ENCODE data around the gene NFIB.

The NFIB gene

GRCh38 chr9:14077672-14078071 lies 236.3 kb downstream of the NFIB start:
- DNase-seq (ENCODE audit: low read depth, low spot score) = no peak

DNA sequence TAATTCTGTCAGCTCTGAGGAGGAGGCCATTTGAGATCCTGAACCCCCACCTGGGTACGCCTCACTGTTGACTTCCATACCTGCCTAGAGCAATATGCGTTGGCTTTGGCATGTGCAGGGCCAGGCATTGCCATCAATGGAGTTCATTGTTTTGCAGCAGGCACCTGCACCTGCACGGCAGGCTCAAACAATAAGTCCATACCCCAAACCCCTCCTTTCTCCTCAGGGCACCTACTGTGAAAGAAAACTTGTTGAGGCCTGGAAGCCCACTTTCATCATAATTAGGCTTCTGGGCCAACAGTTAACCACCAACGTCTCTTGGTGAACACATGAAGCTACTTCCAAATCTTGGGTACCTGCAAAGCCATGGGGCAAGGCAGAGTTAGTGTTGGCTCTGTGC lies 238.7 kb downstream of the NFIB start:
- no peak for DNase-seq (ENCODE audit: low read depth, low spot score)

- DNase-seq (ENCODE audit: low read depth, low spot score) = no peak
These were observed 241.1 kb downstream of the NFIB start for GRCh38 chr9:14072850-14073249.

DNA sequence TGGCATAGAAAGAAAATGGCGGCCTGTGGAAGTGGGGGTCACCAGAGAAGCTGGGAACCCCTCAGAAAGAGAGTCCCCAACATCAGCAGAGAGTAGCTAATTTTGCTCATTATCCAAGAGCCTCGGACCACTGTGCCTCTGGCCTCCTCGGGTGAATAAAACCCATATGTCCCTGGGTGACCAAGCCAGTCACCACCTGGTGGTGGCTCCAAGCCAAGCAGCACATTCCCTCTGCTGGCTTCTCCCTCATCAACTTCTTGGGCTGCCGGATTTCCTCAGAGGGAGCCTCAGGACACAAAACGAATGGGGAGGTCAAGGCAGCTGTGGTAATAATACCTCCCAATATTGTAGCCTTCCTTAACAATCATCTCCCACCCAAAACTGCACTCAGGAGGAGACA lies 242.5 kb downstream of the NFIB start:
- no peak for DNase-seq (ENCODE audit: low read depth, low spot score)

DNA sequence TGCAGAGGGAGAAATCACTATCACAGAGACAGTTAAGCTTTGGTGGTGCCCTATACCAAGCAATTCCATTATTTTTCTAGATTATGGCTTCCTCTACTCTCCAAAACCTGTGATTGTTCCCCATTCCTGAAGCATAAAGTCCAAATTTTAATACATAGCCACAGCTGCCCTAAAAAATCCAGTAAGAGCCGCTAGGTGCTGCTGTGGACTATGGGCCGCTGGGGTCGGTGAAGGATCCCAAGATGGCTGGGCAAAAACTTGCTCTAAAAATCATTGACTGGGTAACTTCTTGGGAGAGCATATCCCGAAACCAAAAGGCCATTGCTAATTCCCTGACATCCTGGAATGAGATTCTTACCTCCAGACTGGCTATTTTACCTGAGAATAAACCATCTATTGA lies 245.3 kb downstream of the NFIB start:
- DNase-seq (ENCODE audit: low read depth, low spot score) = no peak

- no peak for DNase-seq (ENCODE audit: low read depth, low spot score)
These were observed 247.1 kb downstream of the NFIB start for GRCh38 chr9:14066831-14067230.

DNA sequence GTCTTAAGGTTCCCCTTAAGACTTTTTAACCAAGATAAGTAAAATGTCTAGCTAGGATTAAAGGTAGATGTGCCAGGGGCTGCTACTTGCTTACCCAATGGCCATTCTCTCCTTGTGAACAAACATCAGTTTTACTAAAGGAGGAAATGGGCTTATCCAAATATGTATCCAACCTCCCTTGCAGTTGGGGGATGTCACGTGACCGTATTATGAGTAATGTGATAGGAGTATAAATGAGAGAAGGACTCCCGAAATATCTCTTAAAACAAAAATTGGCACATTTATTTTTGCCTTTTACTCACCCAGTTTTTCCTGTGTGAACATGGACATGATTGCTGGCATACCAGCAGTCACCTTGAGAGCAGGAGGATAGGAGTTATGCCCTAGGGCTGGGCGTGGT lies 247.9 kb downstream of the NFIB start:
- no peak for DNase-seq (ENCODE audit: low read depth, low spot score)

GRCh38 chr9:14064940-14065339 lies 249.0 kb downstream of the NFIB start:
- no peak for DNase-seq (ENCODE audit: low read depth, low spot score)

GRCh38 chr9:14063756-14064155 lies 250.2 kb downstream of the NFIB start:
- DNase-seq (ENCODE audit: low read depth, low spot score) = no peak

DNA sequence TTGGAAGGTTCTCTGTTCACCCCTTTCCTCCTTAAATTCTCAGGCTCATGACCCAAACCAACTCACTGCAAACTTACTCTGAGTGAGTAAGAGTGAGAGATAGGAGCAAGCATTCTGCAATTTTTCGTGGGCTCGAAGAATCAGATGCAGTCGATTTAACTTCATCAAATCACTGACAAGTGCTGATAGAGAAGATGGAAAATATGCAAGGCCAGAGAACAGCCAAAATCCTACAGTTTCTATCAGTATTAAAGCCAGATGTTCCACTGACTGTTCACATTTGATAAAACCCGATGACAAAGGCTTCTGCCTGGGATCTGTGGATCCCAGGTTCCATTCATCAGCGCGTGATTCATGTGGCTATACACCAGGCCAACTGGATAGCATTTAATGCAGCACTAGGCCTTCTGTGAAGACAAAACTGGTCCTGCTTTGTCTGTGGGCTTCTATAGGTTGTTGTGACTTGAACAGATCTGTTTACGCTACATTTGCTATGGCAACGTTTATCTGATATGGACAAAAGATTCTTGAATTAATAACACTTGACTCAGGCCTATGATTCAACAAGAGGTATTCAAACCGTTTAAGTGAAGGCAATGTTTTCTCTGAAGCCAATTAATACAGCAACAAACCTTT lies 251.2 kb downstream of the NFIB start:
- no peak for DNase-seq (ENCODE audit: low read depth, low spot score)

GRCh38 chr9:14061936-14062585 lies 251.9 kb downstream of the NFIB start:
- DNase-seq (ENCODE audit: low read depth, low spot score) = no peak

DNA sequence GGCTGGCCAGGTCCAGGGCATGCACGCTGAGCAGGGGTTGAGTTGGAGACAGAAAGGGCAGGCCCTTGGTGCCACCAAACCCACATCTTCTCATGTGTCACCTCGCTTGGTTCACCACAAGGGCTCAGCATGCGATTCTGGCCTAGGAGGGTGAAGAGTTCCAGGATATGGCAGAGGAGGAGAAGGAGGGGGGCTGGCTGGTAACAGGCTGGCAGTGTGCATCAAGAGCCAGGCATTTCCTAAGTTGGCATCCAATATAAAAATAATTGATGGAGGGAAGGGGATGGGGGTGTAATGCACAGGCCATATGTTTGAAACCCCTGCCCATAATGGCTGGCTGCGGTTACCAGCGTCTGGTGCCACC lies 255.6 kb downstream of the NFIB start:
- DNase-seq (ENCODE audit: low read depth, low spot score) = no peak

GRCh38 chr9:14057368-14058324 lies 256.3 kb downstream of the NFIB start:
- no peak for DNase-seq (ENCODE audit: low read depth, low spot score)

DNA sequence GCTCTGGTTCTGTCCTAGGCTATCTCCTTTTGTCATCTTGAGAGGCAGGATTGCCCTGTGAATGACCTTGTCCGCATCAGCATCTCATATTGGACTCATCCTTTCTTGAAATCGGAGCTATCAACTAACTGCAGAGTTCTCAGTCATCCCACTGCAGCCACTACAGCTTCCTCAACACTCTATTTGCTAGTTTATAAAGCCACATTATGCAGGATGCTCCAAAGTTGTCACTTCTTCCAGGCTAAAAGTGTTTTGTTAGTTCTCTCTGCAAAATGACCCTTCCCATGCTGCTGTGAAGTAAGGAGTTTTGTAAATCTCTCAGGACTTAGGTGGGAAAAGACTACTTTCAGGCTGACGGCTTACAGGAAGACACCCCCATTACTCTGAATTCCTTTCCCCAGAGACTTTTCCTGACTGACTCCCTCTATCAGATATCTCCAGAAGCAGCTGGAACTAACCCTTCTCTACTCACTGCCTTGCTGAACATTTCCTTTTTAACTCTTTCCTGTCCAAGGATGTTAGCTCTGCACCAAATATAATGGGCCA lies 257.6 kb downstream of the NFIB start:
- DNase-seq (ENCODE audit: low read depth, low spot score) = no peak

DNA sequence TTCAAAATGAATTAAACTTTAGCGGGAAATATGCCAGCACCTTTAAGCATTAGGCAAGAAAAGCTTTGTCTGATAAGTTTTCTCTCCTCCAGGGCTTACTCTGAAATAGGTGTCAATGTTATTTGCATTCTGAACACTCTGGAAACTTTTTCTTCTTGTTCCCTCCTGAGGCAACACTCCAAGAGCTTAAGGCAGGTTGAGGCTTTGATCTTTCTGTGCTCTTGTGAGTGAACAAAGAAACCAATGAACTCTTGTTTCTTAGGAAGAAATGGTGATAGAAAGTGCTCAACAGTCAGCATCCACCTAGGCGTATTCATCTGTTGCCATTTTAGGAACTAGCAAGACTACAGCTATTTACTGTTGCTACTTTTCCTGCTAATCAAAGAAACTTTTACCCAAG lies 259.8 kb downstream of the NFIB start:
- DNase-seq (ENCODE audit: low read depth, low spot score) = no peak

DNA sequence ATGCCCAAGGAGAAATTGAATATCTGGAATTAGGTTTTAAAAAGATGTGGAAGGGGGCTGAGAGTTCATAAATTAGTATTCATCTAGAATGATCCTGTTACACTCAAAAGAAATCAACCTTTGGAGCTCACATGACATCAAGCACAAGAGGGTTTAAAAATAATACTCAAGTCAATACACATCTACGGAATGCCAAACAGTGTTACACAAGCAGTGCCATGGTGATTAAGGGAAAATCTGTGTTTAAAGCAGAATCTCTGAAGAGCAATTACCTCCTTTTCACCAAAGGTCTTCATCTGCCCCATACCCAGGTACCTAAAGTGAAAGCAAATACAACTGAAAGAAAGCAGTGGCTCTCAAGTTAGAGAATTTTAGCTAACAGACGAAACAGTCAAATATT lies 261.6 kb downstream of the NFIB start:
- no peak for DNase-seq (ENCODE audit: low read depth, low spot score)

GRCh38 chr9:14051419-14051818 lies 262.5 kb downstream of the NFIB start:
- DNase-seq (ENCODE audit: low read depth, low spot score) = no peak

- DNase-seq (ENCODE audit: low read depth, low spot score) = no peak
These were observed 270.5 kb downstream of the NFIB start for GRCh38 chr9:14043483-14043882.

DNA sequence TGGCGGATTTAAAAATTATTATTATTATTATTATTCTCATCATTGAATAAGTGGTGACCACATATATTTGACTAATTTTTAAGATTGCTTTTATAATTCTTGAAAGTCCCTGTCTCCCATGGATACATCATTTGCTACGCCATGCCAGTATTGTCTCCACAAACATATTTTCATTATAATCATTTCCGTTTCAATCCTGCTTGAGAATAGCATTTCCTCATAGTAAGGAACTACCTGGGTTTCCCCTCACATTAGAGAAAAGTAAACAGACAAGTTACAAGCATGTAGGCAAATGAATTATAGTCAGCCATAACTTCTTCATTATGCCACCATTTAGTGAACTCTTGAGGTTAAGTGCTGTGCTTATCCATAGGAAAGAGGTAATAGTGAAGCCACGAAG lies 276.6 kb downstream of the NFIB start:
- no peak for DNase-seq (ENCODE audit: low read depth, low spot score)

- DNase-seq (ENCODE audit: low read depth, low spot score) = no peak
These were observed 280.9 kb downstream of the NFIB start for GRCh38 chr9:14033067-14033466.
